ENCODE measurements around the gene PKIB. TPM values are rescaled to one million over a fixed set of nuclear protein-coding genes. Genes with fewer than 3 reads are reported as not detected.

Gene PKIB
- total and polyA plus RNA-seq, 3 donors from 2014 or later = 1.4 to 5.0 (median 3.3) TPM

DNA sequence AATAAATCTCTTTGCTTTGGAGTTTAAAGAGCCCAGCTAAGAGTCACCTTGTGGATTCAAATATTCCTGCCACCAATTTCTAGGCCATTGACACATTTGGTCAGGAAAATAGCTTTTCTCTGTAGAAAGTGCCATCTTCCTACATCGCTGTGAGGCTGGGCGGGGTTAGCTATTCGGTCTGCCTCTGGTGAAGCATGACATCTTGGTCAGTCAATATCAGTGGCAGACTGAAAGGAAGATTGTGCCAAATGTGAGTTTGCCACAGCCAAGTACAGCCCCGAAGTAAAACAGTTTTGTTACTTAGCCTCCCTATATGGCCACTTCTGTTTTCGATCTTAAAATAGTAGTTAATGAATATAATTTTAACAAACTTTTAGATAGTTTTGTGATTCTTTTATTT lies 103.9 kb downstream of the PKIB start:
- WGBS, 2 donors = 86 to 91% methylated on average over 5 of the region's 5 CpGs
- Histone ChIP-seq H3K4me3 (no peak overlapping the region), H3K4me1 (no peaks in the 10 kb centered on the region)

DNA sequence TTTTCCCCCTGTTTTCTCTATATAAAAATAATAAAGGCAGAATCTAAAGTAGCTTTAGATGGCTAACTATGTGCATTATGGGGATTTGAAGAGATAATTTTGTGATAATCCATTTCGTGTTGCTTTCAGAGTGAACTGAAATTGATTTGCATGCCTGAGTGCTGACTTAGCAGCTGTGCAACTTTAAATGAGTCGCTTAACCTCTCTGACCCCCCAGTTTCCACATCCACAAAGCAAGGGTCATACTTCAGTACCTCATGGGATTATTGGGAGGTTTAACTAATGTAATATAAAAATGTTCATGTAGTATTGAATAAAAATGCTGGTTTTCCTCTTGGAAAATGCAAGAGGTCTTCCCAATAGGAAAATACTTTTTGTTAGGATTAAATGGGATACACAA lies 105.5 kb downstream of the PKIB start:
- H3K27ac ChIP-seq = no peak overlapping the region
- no peaks in the 10 kb centered on the region for H3K4me1 ChIP-seq
- intact Hi-C loops (cut with DNase I; ENCODE audit: low total_unique reads) = no loop called here
- DNase-seq = no peak
- H3K27me3 ChIP-seq = no peaks in the 10 kb centered on the region
- no peaks in the 10 kb centered on the region for H3K36me3 ChIP-seq (ENCODE audit: low read depth, missing control alignments)
- 76 to 84% methylated on average over 2 of the region's 2 CpGs for WGBS, 2 donors
- H3K9me3 ChIP-seq = no peaks in the 10 kb centered on the region
- no peak for TF ChIP-seq POLR2A (IDR thresholded peaks at IDR 0.05)
- TF ChIP-seq, protein P1, sequence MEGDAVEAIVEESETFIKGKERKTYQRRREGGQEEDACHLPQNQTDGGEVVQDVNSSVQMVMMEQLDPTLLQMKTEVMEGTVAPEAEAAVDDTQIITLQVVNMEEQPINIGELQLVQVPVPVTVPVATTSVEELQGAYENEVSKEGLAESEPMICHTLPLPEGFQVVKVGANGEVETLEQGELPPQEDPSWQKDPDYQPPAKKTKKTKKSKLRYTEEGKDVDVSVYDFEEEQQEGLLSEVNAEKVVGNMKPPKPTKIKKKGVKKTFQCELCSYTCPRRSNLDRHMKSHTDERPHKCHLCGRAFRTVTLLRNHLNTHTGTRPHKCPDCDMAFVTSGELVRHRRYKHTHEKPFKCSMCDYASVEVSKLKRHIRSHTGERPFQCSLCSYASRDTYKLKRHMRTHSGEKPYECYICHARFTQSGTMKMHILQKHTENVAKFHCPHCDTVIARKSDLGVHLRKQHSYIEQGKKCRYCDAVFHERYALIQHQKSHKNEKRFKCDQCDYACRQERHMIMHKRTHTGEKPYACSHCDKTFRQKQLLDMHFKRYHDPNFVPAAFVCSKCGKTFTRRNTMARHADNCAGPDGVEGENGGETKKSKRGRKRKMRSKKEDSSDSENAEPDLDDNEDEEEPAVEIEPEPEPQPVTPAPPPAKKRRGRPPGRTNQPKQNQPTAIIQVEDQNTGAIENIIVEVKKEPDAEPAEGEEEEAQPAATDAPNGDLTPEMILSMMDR (IDR thresholded peaks at IDR 0.05) = no peak
- H3K4me3 ChIP-seq = no peak overlapping the region

More for the DNA sequence above, 103.9 kb downstream of the PKIB start:
- no peaks in the 10 kb centered on the region for H3K27me3 ChIP-seq
- H3K36me3 ChIP-seq (ENCODE audit: low read depth, missing control alignments) = no peaks in the 10 kb centered on the region
- no peak for DNase-seq
- TF ChIP-seq, protein P1 (IDR thresholded peaks at IDR 0.05) = no peak
- TF ChIP-seq POLR2A (IDR thresholded peaks at IDR 0.05) = no peak
- H3K9me3 ChIP-seq = no peaks in the 10 kb centered on the region
- H3K27ac ChIP-seq = no peak overlapping the region
- intact Hi-C loops (cut with DNase I; ENCODE audit: low total_unique reads) = no loop called here

GRCh38 chr6:122717350-122717749 lies 107.1 kb downstream of the PKIB start:
- Histone ChIP-seq H3K36me3 (ENCODE audit: low read depth, missing control alignments) (no peaks in the 10 kb centered on the region), H3K4me3 (no peak overlapping the region), H3K27ac (no peak overlapping the region), H3K4me1 (no peaks in the 10 kb centered on the region), H3K9me3 (no peaks in the 10 kb centered on the region), H3K27me3 (no peaks in the 10 kb centered on the region)
- intact Hi-C loops (cut with DNase I; ENCODE audit: low total_unique reads) = no loop called here
- TF ChIP-seq POLR2A (IDR thresholded peaks at IDR 0.05) = no peak
- WGBS, 2 donors = 43 to 45% methylated on average over 2 of the region's 2 CpGs
- DNase-seq = no peak

DNA sequence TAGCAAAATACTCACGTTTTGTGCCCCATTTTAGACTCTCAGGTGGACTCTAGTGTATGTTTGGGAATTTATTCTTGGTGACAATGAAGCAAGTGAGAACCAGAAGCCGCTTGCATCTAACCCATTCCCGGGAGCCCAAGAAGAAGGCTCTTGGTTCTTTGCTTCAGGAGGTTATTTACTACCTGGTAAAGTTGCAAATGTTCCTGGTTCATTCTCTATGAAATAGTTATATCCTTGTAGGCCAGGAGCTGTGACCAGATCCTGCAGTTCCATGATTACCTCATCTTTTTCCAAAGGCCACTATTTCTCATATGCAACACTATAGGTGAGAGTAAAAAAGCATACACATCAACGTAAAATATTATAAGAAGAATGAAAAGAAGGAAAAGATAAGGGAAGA lies 108.4 kb downstream of the PKIB start:
- H3K4me1 ChIP-seq = no peaks in the 10 kb centered on the region
- 83 to 85% methylated on average over 4 of the region's 4 CpGs for WGBS, 2 donors

GRCh38 chr6:122719176-122719575 lies 109.0 kb downstream of the PKIB start:
- Histone ChIP-seq H3K27ac (no peak overlapping the region), H3K27me3 (no peaks in the 10 kb centered on the region), H3K4me3 (no peak overlapping the region), H3K4me1 (no peaks in the 10 kb centered on the region), H3K9me3 (no peaks in the 10 kb centered on the region), H3K36me3 (ENCODE audit: low read depth, missing control alignments) (no peaks in the 10 kb centered on the region)
- intact Hi-C loops (cut with DNase I; ENCODE audit: low total_unique reads) = no loop called here
- DNase-seq = no peak
- TF ChIP-seq POLR2A (IDR thresholded peaks at IDR 0.05) = no peak

More for the DNA sequence above, 108.4 kb downstream of the PKIB start:
- H3K36me3 ChIP-seq (ENCODE audit: low read depth, missing control alignments) = no peaks in the 10 kb centered on the region
- no peak overlapping the region for H3K4me3 ChIP-seq
- H3K9me3 ChIP-seq = no peaks in the 10 kb centered on the region
- TF ChIP-seq POLR2A (IDR thresholded peaks at IDR 0.05) = no peak
- TF ChIP-seq, protein P1 (IDR thresholded peaks at IDR 0.05) = no peak
- DNase-seq = no peak
- H3K27ac ChIP-seq = no peak overlapping the region
- intact Hi-C loops (cut with DNase I; ENCODE audit: low total_unique reads) = no loop called here
- no peaks in the 10 kb centered on the region for H3K27me3 ChIP-seq

GRCh38 chr6:122722746-122723145 lies 112.5 kb downstream of the PKIB start:
- H3K9me3 ChIP-seq = no peaks in the 10 kb centered on the region
- 77 to 79% methylated on average over 4 of the region's 4 CpGs for WGBS, 2 donors
- H3K27me3 ChIP-seq = no peaks in the 10 kb centered on the region
- H3K27ac ChIP-seq = no peak overlapping the region
- DNase-seq = no peak
- TF ChIP-seq, protein P1 (IDR thresholded peaks at IDR 0.05) = no peak
- TF ChIP-seq POLR2A (IDR thresholded peaks at IDR 0.05) = no peak
- no peaks in the 10 kb centered on the region for H3K4me1 ChIP-seq
- no peak overlapping the region for H3K4me3 ChIP-seq
- H3K36me3 ChIP-seq (ENCODE audit: low read depth, missing control alignments) = no peaks in the 10 kb centered on the region
- intact Hi-C loops (cut with DNase I; ENCODE audit: low total_unique reads) = no loop called here

All from testis (tissue), 3 donors.